ENCODE data around the gene PGAM5. TPM values are rescaled to one million over a fixed set of nuclear protein-coding genes. Genes with fewer than 3 reads are reported as not detected.

Gene PGAM5
- polyA plus RNA-seq, 3 donors: 7.0 to 10.3 (median 9.6) TPM

GRCh38 chr12:132718644-132719043 is 8.0 kb downstream of the PGAM5 start:
- TF ChIP-seq CTCF (IDR thresholded peaks at IDR 0.05): no peak
- H3K27me3 ChIP-seq (ENCODE audit: control insufficient read depth in 2 of 2, insufficient read depth in 2 of 2, low read length in 2 of 2): no peaks in the 10 kb centered on the region
- 95% methylated on average over 20 of the region's 21 CpGs for WGBS (ENCODE audit: insufficient coverage)
- H3K27ac Mint-ChIP-seq: peak overlapping the region in 2 of 7 donors; percentile 2 to 19
- intact Hi-C loops (cut with micrococcal nuclease): loop anchor here in 1 of 2 donors (10.0 kb wide), 1 partner anchor 106 kb away; the partner anchor contains the start of gene GOLGA3
- H3K4me2 ChIP-seq (replicated peaks; ENCODE audit: extremely low read depth, low read length, poor library complexity, severe bottlenecking): no peak overlapping the region
- H2AFZ ChIP-seq (ENCODE audit: insufficient read depth, low read depth, low read length, poor library complexity, severe bottlenecking): no peak overlapping the region
- peaks cover 4% of the 10 kb centered on the region for H4K20me1 ChIP-seq (ENCODE audit: insufficient read depth, low read length)
- no peak overlapping the region for H3K4me3 Mint-ChIP-seq
- no peak for DNase-seq
- no peaks in the 10 kb centered on the region for H3K27me3 Mint-ChIP-seq (ENCODE audit: low read depth in 3 of 3)
- H3K36me3 ChIP-seq (replicated peaks in 1 of 2; ENCODE audit: control insufficient read depth in 1 of 2, insufficient read depth in 2 of 2, low read length in 2 of 2): peaks cover 61 to 85% of the 10 kb centered on the region in 2 donors
- H3K27ac ChIP-seq (ENCODE audit: low read depth in 1 of 2, low read length in 2 of 2): no peak overlapping the region
- no peaks in the 10 kb centered on the region for H3K4me1 Mint-ChIP-seq
- no peaks in the 10 kb centered on the region for H3K9me3 ChIP-seq (replicated peaks in 1 of 2; ENCODE audit: control insufficient read depth in 1 of 2, insufficient read depth in 1 of 2, low read length in 2 of 2)
- H3K36me3 Mint-ChIP-seq: peaks cover 64 to 93% of the 10 kb centered on the region in 2 donors
- H3K9me3 Mint-ChIP-seq: peaks cover 0 to 4% (median 0%) of the 10 kb centered on the region in 7 donors
- H3K4me3 ChIP-seq (replicated peaks in 1 of 3; ENCODE audit: low read depth in 2 of 3, low read length in 3 of 3): no peak overlapping the region
- no peak overlapping the region for H3K9ac ChIP-seq (ENCODE audit: insufficient read depth, low read length, poor library complexity, severe bottlenecking)
- no peaks in the 10 kb centered on the region for H3K4me1 ChIP-seq (ENCODE audit: control insufficient read depth in 1 of 2, insufficient read depth in 2 of 2, low read length in 2 of 2)
- H3K79me2 ChIP-seq (ENCODE audit: insufficient read depth, low read length): peaks cover 10% of the 10 kb centered on the region

GRCh38 chr12:132719141-132719953 is 8.7 kb downstream of the PGAM5 start:
- Mint-ChIP-seq H3K4me1 (no peaks in the 10 kb centered on the region), H3K36me3 (peaks cover 69 to 94% of the 10 kb centered on the region in 2 donors), H3K27me3 (ENCODE audit: low read depth in 3 of 3) (no peaks in the 10 kb centered on the region), H3K9me3 (peaks cover 0 to 4% (median 0%) of the 10 kb centered on the region in 7 donors), H3K4me3 (no peak overlapping the region), H3K27ac (peak overlapping the region in 4 of 7 donors; percentile 9 to 72 (median 42))
- H3K4me2 ChIP-seq (replicated peaks; ENCODE audit: extremely low read depth, low read length, poor library complexity, severe bottlenecking): no peak overlapping the region
- no peak overlapping the region for H2AFZ ChIP-seq (ENCODE audit: insufficient read depth, low read depth, low read length, poor library complexity, severe bottlenecking)
- peaks cover 4% of the 10 kb centered on the region for H4K20me1 ChIP-seq (ENCODE audit: insufficient read depth, low read length)
- WGBS (ENCODE audit: insufficient coverage): 96% methylated on average over 31 of the region's 31 CpGs
- H3K79me2 ChIP-seq (ENCODE audit: insufficient read depth, low read length): peaks cover 4% of the 10 kb centered on the region
- TF ChIP-seq CTCF (IDR thresholded peaks at IDR 0.05): no peak
- H3K9ac ChIP-seq (ENCODE audit: insufficient read depth, low read length, poor library complexity, severe bottlenecking): no peak overlapping the region
- DNase-seq: peak in 1 of 3 donors; percentile 2
- H3K27ac ChIP-seq (ENCODE audit: low read depth in 1 of 2, low read length in 2 of 2): no peak overlapping the region
- intact Hi-C loops (cut with micrococcal nuclease): loop anchor here in 1 of 2 donors (10.0 kb wide), 1 partner anchor 105 kb away; the partner anchor contains the start of gene GOLGA3
- H3K9me3 ChIP-seq (replicated peaks in 1 of 2; ENCODE audit: control insufficient read depth in 1 of 2, insufficient read depth in 1 of 2, low read length in 2 of 2): no peaks in the 10 kb centered on the region
- H3K4me3 ChIP-seq (replicated peaks in 1 of 3; ENCODE audit: low read depth in 2 of 3, low read length in 3 of 3): no peak overlapping the region
- H3K27me3 ChIP-seq (ENCODE audit: control insufficient read depth in 2 of 2, insufficient read depth in 2 of 2, low read length in 2 of 2): no peaks in the 10 kb centered on the region
- peaks cover 68 to 90% of the 10 kb centered on the region in 2 donors for H3K36me3 ChIP-seq (replicated peaks in 1 of 2; ENCODE audit: control insufficient read depth in 1 of 2, insufficient read depth in 2 of 2, low read length in 2 of 2)
- no peaks in the 10 kb centered on the region for H3K4me1 ChIP-seq (ENCODE audit: control insufficient read depth in 1 of 2, insufficient read depth in 2 of 2, low read length in 2 of 2)

All from CD14-positive monocyte (primary cell).